ENCODE results near the gene TMEM87B. TPM values are rescaled to one million over a fixed set of nuclear protein-coding genes. Genes with fewer than 3 reads are reported as not detected.

The TMEM87B gene
- total RNA-seq, 1 donor from 2014 or later, result 15.4 TPM

GRCh38 chr2:112165296-112165695 is 110.2 kb downstream of the TMEM87B start:
- Mint-ChIP-seq H3K27me3 (no peaks in the 10 kb centered on the region), H3K36me3 (ENCODE audit: insufficient read depth) (peaks cover 4% of the 10 kb centered on the region), H3K9me3 (ENCODE audit: low read depth) (no peaks in the 10 kb centered on the region), H3K4me1 (ENCODE audit: low read depth) (peaks cover 5% of the 10 kb centered on the region), H3K4me3 (ENCODE audit: low read depth) (no peak overlapping the region), H3K27ac (no peak overlapping the region)
- TF ChIP-seq CTCF (IDR thresholded peaks at IDR 0.05; ENCODE audit: unreplicated experiment), result no peak
- DNase-seq (ENCODE audit: low spot score, unreplicated experiment), result no peak

- H3K27me3 Mint-ChIP-seq, result no peaks in the 10 kb centered on the region
These were observed 111.9 kb downstream of the TMEM87B start for GRCh38 chr2:112166806-112167499.

GRCh38 chr2:112168422-112169124 is 113.5 kb downstream of the TMEM87B start:
- Mint-ChIP-seq H3K36me3 (ENCODE audit: insufficient read depth) (peaks cover 3% of the 10 kb centered on the region), H3K4me1 (ENCODE audit: low read depth) (peaks cover 5% of the 10 kb centered on the region), H3K27ac (no peak overlapping the region), H3K4me3 (ENCODE audit: low read depth) (no peak overlapping the region), H3K27me3 (no peaks in the 10 kb centered on the region), H3K9me3 (ENCODE audit: low read depth) (no peaks in the 10 kb centered on the region)
- TF ChIP-seq CTCF (IDR thresholded peaks at IDR 0.05; ENCODE audit: unreplicated experiment), result no peak
- DNase-seq (ENCODE audit: low spot score, unreplicated experiment), result no peak

More at GRCh38 chr2:112166806-112167499, 111.9 kb downstream of the TMEM87B start:
- Mint-ChIP-seq H3K4me3 (ENCODE audit: low read depth) (no peak overlapping the region), H3K4me1 (ENCODE audit: low read depth) (peaks cover 5% of the 10 kb centered on the region), H3K27ac (no peak overlapping the region), H3K36me3 (ENCODE audit: insufficient read depth) (peaks cover 3% of the 10 kb centered on the region), H3K9me3 (ENCODE audit: low read depth) (no peaks in the 10 kb centered on the region)
- TF ChIP-seq CTCF (IDR thresholded peaks at IDR 0.05; ENCODE audit: unreplicated experiment), result no peak
- DNase-seq (ENCODE audit: low spot score, unreplicated experiment), result no peak

Other genes starting within 250 kb of the TMEM87B start
- gene ANAPC1, start 171.1 kb upstream of the TMEM87B start, total RNA-seq, result 54.9 and 61.5 TPM in 2 replicates
- gene MERTK, start 156.7 kb upstream of the TMEM87B start, total RNA-seq, result 20.1 and 20.7 TPM in 2 replicates
- gene FBLN7, start 83.1 kb downstream of the TMEM87B start, total RNA-seq, result 9.3 and 13.3 TPM in 2 replicates
- 17.6 and 23.7 TPM in 2 replicates for gene ZC3H8, start 199.8 kb downstream of the TMEM87B start, total RNA-seq
- 7.3 and 7.8 TPM in 2 replicates for gene ZC3H6, start 220.3 kb downstream of the TMEM87B start, total RNA-seq